ENCODE measurements around the gene SOWAHD. TPM values are rescaled to one million over a fixed set of nuclear protein-coding genes. Genes with fewer than 3 reads are reported as not detected.

SOWAHD gene
- total RNA-seq, 4 donors from 2014 or later: 0.64 TPM; not detected in 3

DNA sequence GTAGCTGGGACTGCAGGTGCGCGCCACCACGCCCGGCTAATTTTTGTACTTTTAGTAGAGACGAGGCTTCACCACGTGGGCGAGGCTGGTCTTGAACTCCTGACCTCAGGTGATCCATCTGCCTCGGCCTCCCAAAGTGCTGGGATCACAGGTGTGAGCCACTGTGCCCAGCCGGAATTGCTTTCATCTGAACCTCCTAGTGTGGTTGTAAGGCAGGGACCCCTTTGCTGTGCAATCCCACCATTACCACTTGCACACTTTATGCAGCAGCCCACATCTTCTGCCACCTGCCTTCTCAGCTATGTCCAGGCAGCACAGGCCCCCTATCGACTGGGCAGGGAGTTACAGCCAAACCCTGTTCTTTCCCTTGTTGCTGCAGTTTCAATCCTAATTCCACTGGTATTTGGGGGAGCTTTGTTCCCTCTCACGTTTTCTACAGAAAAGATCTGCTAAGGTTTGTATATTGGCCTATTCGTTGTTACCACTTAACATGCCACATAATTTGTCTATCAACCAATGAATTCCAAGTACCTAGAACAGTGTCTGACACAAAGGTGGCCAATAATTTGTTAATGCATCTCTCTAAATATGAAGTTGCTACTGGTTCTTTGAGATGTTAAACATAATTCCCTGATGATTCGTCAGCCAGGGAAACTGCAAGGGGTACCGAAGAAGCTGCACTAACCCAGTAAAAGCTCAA, 26.5 kb downstream of the SOWAHD start:
- H3K4me1 ChIP-seq: peaks cover 21% of the 10 kb centered on the region
- H3K27me3 ChIP-seq: no peaks in the 10 kb centered on the region
- H3K9me3 ChIP-seq: no peaks in the 10 kb centered on the region
- WGBS: 79% methylated on average over 14 of the region's 14 CpGs
- H3K27ac ChIP-seq: no peak overlapping the region
- TF ChIP-seq, protein P1, sequence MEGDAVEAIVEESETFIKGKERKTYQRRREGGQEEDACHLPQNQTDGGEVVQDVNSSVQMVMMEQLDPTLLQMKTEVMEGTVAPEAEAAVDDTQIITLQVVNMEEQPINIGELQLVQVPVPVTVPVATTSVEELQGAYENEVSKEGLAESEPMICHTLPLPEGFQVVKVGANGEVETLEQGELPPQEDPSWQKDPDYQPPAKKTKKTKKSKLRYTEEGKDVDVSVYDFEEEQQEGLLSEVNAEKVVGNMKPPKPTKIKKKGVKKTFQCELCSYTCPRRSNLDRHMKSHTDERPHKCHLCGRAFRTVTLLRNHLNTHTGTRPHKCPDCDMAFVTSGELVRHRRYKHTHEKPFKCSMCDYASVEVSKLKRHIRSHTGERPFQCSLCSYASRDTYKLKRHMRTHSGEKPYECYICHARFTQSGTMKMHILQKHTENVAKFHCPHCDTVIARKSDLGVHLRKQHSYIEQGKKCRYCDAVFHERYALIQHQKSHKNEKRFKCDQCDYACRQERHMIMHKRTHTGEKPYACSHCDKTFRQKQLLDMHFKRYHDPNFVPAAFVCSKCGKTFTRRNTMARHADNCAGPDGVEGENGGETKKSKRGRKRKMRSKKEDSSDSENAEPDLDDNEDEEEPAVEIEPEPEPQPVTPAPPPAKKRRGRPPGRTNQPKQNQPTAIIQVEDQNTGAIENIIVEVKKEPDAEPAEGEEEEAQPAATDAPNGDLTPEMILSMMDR (IDR thresholded peaks at IDR 0.05): peak in 1 of 2 donors; percentile 26
- TF ChIP-seq POLR2AphosphoS5 (IDR thresholded peaks at IDR 0.05): no peak
- peaks cover 24% of the 10 kb centered on the region for H3K36me3 ChIP-seq
- no peak for DNase-seq (ENCODE audit: low spot score in 2 of 2)
- H3K4me3 ChIP-seq: no peak overlapping the region

DNA sequence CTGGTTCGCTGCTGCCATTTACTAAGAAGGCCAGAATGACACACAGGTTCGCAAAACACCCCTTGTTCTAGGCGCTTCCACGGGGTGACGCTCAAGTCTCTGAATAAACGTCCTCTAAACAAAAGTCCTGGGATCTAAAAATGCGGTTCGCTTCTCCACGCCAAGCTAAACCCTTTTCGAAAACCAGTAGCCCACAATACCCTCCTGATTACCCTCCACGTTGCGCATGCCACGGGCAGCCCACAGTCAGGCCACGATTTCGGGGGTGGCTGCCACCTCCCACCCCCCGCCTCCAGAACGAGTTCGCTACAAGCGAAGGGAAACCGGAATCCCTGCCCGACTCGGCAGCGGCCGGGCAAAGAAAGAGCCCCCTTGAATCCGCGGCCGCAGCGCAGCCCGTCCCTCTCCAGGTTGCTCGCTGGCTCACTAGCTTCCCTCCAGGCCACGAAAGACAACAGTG, 32.6 kb downstream of the SOWAHD start:
- TF ChIP-seq, protein P1 (IDR thresholded peaks at IDR 0.05): no peak
- TF ChIP-seq EP300 (IDR thresholded peaks at IDR 0.05) (no peak), POLR2AphosphoS5 (IDR thresholded peaks at IDR 0.05) (no peak), POLR2A (IDR thresholded peaks at IDR 0.05) (no peak)
- DNase-seq (ENCODE audit: low spot score in 2 of 2): no peak
- H3K9me3 ChIP-seq: no peaks in the 10 kb centered on the region
- H3K27ac ChIP-seq: peak overlapping the region; percentile 93
- peak overlapping the region; percentile 68 for H3K4me3 ChIP-seq
- H3K27me3 ChIP-seq: no peaks in the 10 kb centered on the region
- peaks cover 27% of the 10 kb centered on the region for H3K4me1 ChIP-seq
- 62% methylated on average over 11 of the region's 31 CpGs for WGBS
- H3K36me3 ChIP-seq: peaks cover 5% of the 10 kb centered on the region

DNA sequence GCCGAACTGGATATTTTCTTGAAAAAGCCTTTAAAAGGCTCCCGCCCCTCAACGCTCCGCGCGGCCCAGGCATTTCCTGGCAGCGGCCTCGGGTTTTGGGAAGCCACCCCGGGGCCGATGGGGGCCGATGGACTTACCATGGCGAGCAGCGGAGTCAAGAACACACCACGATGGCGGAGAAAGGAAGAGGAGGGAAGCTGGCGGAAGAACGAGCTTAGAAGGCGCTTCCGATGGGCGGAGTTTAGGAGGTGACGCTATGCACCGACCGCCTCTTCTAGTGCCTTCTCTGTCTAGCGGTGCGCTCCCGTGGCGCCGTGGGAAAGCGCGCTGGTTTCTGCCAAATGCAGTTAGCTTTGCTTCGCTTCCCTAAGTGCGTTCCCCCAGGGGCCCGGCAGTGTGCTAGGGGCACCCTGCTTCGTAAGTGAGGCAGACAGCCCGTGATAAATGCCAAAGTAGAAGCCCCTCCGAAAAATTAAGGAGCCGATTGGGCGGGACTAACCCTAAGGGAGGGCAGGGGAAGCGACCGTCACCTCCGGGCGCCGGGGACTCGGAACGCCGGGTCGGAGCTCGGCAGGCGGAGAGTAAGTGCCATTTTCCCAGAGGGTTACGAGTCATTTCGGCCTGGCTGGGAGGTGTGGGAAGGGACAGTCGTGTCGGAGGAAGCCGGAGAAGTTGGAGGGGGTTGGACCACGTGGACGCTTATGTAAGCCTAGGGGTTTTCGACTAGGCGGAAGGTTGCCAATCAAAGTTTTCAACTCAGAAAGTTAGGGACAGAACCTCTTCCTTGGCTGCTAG, 33.2 kb downstream of the SOWAHD start, which contains the start of gene RPL39:
TSS of gene RPL39 (minus strand) at position 194 of the 795 bp plus-strand sequence. CDS start at position 140, 54 bp downstream.
- Histone ChIP-seq H3K27me3 (no peaks in the 10 kb centered on the region), H3K4me1 (peaks cover 27% of the 10 kb centered on the region), H3K4me3 (peak within 1 kb of the TSS; percentile 68), H3K36me3 (peaks cover 2% of the 10 kb centered on the region), H3K27ac (peak within 1 kb of the TSS; percentile 93), H3K9me3 (no peaks in the 10 kb centered on the region)
- peak; percentile 86 to 89 for DNase-seq (ENCODE audit: low spot score in 2 of 2)
- TF ChIP-seq POLR2A (IDR thresholded peaks at IDR 0.05): peak; percentile 47 to 59
- no peak for TF ChIP-seq EP300 (IDR thresholded peaks at IDR 0.05)
- peak; percentile 53 to 82 (median 75) for TF ChIP-seq POLR2AphosphoS5 (IDR thresholded peaks at IDR 0.05)
- TF ChIP-seq, protein P1 (IDR thresholded peaks at IDR 0.05): no peak
- 39% methylated on average over 49 of the region's 58 CpGs for WGBS

- Histone ChIP-seq H3K27ac (no peak overlapping the region), H3K9me3 (no peaks in the 10 kb centered on the region), H3K4me3 (no peak overlapping the region), H3K36me3 (no peaks in the 10 kb centered on the region), H3K27me3 (no peaks in the 10 kb centered on the region), H3K4me1 (no peaks in the 10 kb centered on the region)
- no peak for DNase-seq (ENCODE audit: low spot score in 2 of 2)
- WGBS: 89% methylated on average over 2 of the region's 2 CpGs
- TF ChIP-seq POLR2AphosphoS5 (IDR thresholded peaks at IDR 0.05) (no peak), EP300 (IDR thresholded peaks at IDR 0.05) (no peak), POLR2A (IDR thresholded peaks at IDR 0.05) (no peak)
- TF ChIP-seq, protein P1 (IDR thresholded peaks at IDR 0.05): no peak
Measured at GRCh38 chrX:119801253-119802221, 43.1 kb downstream of the SOWAHD start.
